ENCODE measurements around the gene TDP1.

TDP1 gene

DNA sequence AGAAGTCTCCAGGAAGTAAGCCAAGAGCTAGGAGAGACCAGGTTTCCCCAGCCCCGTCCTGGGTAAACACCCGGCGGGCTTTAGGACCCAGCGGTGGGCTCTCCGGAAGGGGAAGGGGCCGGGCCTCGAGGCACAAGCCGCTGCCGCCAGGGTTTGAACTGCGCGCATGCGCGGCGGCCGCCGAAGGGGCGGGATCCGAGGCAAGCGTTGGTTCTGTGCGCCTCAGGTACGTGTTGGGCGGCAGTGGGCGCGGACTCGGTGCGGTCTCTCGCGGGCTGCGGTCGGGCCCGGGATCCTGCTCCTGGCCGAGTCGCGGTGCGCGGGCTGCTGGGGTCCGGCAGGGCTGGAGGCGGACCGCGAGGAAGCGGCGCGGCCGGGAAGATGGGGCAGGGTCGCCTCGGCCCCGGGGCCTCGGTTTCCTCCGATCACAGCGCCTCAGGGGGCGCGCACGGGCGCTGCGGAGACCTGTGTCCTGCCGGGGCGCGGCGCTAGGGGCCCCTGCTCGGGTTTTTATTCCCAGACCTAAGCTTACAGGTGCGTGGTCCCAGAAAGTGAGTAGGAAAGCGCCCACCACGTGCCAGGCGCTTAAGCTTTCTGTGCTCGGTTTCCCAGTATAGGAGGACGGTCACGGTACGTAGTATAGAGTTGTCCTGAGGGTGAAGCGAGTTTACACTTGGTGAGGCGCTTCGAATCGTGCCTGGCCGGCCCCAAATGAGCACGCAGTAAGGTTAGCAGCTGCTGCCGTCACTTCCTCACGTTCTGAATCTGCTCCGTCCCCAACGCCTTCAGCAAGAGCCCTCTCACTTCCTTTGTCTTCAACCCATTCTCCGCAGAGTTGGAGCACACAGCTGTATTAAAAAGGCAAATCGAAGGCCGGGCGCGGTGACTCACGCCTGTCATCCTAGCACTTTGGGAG, at the start of gene TDP1:
TDP1 (plus strand) TSS at position 183 of the 916 bp plus-strand sequence. CDS start 7,188 bp downstream, outside the sequence.
- DNase-seq (ENCODE audit: extremely low spot score, insufficient read length, low read depth) (peak; percentile 90), FAIRE-seq (peak; percentile 91)

DNA sequence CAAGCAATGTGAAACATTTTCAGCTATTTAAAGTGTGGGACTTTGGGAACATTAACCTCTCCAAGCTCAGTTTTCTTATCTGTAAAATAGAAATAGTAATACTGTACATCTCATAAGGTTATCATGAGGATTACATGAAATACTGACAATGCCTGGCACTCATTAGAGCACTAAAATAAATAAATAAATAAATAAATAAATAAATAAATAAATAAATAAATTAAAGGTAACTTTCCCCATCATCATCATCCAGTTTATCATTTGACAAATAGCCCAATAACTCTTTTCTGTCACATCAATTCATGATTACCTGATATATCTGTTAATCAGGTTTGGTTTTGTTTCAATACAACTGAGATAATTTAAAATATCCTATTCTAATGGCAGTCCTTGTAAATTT, 49.7 kb upstream of the TDP1 start:
- FAIRE-seq (no peak), DNase-seq (ENCODE audit: extremely low spot score, insufficient read length, low read depth) (no peak)

DNA sequence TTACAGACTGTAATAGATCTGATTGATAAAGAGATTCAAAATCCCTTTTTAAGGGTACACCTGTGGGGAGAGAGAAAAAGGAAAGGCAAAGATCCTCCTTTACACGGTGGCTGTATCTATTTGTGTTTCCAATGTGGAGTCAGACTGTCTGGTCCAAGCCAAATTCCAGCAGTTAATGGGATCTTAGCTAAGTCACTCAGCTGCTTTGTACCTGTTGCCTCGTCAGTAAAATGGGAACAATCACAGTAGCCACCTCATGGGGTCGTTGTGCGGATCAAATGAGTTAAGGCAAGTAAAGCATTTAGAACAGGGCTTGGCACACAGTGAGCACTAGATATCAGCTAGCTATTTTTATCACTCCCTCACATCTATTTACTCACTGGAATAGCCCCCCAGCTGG, 48.1 kb upstream of the TDP1 start:
- FAIRE-seq (no peak), DNase-seq (ENCODE audit: extremely low spot score, insufficient read length, low read depth) (no peak)

DNA sequence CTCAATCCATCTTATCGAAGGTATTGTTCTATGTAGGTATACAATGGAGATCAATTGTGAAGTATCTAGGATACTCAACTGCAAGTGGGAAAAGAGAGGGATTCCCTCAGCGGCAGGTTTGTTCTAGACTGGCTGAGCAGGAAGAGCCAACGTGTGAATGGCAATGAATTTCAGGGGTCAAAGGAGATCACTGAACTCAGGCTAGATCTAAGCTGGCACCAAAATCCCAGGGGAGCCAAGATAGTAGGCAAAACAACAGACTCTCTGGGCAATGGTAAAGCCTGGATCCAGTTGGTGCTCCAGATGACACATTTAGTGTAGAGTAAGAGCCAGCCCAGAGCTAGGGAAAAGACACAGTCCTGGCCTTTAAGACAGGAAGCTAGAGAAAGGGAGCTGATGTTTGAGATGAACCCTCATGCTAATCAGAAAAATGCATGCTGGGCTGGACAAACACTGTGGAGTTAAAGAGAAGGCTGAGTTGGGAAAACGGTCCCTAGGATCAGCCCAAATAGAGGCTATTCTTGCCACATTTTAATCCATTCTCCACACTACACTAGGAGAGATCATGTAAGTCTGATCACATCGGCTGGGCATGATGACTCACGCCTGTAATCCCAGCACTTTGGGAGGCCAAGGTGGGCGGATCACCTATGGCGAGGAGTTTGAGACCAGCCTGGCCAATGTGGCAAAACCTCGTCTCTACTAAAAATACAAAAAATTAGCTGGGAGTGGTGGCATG, 46.8 kb upstream of the TDP1 start:
- no peak for FAIRE-seq
- no peak for DNase-seq (ENCODE audit: extremely low spot score, insufficient read length, low read depth)

DNA sequence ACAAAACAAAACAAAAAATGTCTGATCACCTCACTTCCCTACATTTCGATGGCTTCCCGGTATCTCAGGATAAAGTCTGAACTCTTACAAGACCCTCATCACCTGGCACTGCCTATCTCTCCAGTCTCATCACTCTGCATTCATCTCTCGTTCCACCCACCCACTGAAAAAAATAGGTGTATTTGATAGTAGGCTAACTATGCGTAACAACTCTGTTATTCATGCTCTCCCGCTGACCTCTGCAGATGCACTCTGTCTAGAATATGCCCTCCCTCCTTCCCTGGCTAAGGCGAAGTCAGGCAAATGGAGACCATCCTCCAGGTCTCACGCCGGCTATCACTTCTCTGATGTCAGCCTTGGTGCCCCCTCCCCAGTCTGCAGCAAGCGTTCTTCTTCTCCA, 46.1 kb upstream of the TDP1 start:
- DNase-seq (ENCODE audit: extremely low spot score, insufficient read length, low read depth) (no peak), FAIRE-seq (no peak)

DNA sequence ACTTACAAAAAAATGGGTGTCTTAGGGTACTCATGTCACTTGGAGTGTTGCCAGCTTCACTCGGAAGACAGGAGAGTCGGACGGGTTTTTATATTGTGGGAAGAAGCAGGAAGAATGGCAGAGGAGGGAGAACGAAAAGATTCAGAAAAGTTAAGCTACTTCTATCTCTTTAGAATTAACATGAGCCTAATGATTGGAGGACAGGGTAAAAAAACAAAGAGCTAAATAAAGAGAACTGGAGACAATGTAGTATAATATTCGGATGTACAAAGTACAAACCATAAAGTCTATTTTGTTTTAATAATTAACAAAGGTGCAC, 45.1 kb upstream of the TDP1 start:
- DNase-seq (ENCODE audit: extremely low spot score, insufficient read length, low read depth) (no peak), FAIRE-seq (no peak)

DNA sequence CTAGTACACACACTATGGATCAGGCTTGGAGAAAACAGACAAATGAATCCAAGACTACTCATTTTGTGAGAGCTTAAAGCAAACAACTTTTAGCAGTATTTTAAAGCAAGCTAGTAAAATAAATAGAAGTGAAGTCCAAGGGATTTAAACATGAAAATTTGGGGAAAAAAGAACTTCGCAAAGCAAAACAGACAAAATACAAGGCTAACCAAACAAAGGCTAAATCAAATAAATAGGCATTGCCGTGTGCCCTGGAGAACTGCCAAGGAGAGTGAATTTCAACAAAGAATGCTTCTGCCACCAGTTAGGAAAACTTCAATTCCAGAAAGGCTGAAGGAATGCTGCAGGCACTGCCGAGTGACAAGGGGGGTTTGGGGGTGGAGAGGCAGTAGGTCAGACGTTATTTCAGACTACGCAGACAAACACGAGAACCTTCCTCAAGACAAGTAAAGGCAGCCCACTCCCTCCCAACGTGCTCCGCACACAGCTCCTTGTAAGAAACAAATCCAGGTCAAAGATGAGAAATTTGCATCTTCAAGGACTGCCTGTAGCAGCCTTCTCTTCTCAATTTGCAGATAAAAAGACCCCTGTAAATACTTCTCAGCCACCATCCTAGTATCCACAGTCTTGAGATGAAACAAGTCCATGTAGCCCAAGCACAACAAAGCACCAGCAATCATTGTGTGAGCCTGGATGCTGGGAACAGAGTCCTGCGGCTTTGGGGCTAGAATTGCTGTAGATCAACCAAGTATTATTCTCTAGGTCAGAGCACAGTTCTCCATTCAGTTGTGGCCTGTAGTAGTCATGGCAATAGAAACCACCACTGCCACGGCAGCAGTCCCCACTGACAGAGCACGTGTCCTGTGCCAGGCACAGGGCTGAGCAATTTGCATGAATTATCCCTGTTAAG, 44.5 kb upstream of the TDP1 start:
- DNase-seq (ENCODE audit: extremely low spot score, insufficient read length, low read depth) (no peak), FAIRE-seq (no peak)

DNA sequence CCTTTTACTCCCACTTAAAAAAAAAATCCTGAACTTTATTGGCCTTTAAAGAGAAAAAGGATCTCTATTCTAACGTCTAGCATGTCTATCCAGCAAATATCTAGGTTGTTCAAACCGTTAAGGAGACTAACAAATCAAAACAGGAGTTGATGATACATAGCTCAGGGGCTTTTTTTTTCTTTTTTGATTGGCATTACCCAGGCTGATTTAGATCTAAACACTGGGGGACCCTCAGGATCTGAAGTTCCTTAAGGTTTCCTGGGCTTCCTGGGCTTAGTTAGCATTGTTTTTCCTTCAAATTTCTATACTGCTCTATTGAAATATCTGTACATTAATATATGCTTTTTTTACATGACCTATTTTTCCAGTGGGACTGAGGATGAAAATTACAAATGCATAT, 43.5 kb upstream of the TDP1 start:
- no peak for FAIRE-seq
- no peak for DNase-seq (ENCODE audit: extremely low spot score, insufficient read length, low read depth)

DNA sequence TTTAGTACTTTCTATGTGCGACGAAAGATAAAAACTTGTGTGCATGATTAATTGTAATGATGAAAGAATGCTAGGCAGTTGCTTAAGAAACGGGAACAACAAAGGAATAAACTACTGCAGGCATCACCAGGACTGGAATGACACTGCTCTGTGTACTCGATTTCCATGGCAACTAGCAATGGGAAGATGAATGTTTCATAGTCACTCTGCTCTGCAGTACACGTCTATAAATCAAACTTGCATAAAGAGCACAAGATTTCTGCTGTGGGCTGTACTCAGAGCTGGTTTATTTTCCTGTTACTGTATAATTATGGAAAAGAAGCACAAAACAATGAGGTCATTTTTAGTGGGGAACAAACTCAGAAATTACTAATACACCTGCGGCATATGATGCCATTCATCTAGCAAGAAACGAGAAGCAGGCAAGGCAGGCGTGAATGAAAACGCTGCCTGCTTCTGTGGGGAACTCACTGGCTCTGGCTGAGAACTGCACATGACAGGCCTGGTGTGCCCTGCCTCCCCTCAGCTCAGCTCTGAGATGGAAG, 43.0 kb upstream of the TDP1 start:
- no peak for FAIRE-seq
- DNase-seq (ENCODE audit: extremely low spot score, insufficient read length, low read depth): no peak

DNA sequence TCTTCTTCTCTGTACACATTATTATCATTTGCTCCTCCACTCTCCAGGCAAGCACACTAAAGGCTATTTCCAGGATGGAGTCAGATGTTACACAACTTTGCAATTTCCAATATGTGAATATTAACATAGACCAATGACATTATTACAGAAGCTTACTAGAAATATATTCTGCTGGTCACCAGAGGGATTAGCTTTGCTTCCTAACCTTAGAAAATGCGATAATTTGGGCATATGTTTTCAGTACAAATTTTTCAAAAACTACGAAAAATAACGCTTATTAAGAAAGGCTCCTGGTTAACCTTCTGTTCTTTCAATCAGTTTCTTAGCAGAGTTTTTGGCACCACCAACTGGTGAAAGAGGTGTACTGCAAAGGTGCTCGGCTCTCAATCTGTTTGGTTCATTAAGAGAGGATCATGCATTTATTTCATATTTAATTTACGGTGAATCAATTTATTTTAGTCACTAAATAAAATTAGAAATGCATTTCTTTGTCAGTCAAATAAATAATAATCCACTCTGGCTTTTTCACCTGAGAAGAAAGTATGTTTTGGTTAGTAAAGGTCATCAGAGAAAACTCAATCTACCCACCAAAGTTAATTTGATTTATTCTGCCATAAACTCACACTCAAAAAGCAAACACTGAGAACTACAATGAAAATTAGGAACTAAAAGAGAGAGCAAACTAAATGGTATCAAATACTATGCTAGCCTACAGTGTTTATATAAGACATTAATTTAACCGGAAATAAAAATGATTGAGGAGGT, 40.4 kb upstream of the TDP1 start:
- DNase-seq (ENCODE audit: extremely low spot score, insufficient read length, low read depth) (peak; percentile 29), FAIRE-seq (peak; percentile 85)

DNA sequence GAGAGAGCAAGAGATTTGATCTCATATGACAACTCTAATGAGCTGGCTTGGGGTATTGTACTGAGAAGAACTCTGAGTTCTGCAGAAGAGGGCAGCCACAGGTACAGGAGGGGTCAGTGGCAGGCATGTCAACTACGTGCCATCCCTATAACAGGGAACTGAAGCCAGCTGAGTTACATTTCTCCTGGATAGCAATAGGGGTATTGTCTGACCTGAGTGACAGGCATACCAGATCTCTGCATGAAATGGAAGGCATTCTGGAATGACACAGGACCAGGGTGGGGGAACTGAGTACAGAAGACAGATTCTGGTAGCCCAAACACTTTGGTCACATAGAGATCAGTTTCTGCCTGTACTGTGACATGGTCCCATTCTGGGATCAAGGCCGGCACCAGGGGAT, 37.0 kb upstream of the TDP1 start:
- no peak for DNase-seq (ENCODE audit: extremely low spot score, insufficient read length, low read depth)
- no peak for FAIRE-seq

DNA sequence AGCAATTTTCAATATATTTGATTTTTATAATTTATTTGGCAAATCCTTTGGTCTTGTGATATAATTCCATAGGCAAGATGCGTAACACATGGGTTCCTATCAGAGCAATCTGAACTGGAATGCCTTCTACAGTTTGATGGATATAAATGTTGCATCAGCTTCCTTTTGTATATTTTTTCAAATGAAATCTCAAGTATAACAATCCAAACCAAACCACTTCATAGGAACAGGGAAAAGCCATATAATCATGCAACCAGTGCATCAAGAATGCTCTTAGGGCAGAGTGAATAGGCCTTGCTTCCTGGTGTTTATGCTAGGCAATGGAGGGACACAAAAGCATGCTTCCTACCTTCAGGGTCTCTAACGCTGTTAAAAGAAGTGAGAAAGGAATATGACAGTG, 35.7 kb upstream of the TDP1 start:
- no peak for FAIRE-seq
- DNase-seq (ENCODE audit: extremely low spot score, insufficient read length, low read depth): no peak

DNA sequence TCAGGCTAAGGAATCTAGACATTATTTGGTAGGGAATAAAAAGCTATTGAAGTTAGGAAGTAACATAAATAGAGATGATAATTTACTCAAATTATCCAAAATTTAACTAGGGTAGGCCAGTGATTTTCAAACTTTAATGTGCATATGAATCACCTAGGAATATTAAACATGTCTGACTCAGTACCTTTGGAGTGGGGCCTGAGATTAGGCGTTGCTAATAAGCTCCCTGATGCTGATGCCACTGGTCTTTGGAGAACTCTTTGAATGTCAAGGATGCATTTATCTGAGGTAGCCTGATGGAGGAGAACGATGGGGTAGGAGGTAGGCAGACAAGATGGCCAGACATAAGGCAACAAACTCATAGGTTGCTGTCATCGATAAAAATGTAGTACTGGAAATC, 34.4 kb upstream of the TDP1 start:
- FAIRE-seq (no peak), DNase-seq (ENCODE audit: extremely low spot score, insufficient read length, low read depth) (no peak)

DNA sequence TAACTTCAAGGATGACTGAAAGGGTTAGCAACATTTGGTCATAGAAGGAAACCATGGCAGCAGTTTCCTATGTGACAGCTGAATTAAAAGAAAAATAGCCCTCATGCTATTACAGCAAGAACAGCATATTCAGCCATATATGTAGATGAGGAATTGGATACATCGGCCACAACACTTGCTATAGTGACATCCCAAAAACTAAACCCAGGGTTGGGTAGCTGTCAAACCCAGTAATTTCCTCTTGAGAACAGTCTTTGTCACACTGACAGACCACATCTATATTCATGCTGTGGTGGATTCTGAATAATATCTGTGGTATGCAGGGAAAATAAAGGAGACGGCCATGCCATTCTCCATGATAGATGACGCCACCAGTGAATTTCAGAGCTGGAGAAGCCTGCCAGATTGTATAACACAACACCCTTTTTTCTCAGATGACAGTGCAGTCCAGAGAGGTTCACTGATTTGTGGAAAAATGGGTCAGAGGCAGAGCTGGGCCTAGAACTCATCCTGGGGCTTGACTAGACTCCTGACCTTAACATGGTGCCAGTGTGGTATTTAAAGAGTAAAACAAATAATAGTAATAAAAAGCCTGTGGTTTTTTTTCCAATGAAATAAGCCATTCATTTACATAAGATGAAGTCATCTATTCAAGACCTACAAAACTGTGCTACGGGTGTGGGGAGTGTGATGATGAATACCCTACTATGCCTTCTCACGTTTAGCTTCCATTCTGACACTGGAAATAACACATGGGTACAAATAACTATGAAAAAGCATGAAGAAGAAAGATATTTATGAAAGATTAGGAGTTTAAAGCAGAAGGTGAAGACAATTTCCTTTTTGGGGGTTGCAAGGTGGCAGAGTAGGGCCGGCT, 33.5 kb upstream of the TDP1 start:
- DNase-seq (ENCODE audit: extremely low spot score, insufficient read length, low read depth) (no peak), FAIRE-seq (no peak)

DNA sequence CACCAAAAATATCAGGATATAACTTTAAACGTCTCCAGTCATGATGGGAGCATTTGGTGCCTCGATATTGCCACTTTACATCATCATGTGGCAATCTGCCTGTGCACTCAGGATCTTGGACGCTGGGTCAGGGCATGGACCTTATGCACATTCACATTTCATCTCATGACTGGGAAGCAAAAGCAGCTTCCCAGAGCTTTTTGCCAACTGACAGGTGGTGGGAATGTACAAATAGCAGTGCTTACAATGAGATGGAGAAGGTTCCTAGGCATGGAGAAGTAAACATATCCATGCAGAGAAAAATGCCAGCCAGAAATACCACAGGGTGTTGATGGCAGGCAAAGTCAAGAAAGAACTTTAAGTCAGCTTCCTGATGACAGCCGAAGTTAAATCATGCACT, 31.5 kb upstream of the TDP1 start:
- FAIRE-seq (no peak), DNase-seq (ENCODE audit: extremely low spot score, insufficient read length, low read depth) (no peak)

DNA sequence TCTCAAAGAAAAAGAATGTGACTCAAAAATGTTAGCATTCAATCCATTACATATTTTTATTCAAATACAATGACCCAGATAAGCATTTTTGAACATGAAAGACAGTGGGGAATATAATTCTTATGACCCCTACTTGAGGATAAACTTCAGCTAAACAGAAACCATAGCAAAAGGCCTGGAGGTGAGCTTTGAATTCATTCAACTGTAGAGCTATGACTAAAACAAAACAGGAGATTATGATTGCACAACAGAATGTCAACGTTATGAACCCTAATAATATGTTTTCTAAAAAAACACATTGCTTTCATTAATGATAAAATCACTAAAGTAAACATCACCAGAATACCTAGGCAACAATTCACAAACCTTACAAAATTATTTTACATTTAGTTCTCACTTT, 29.0 kb upstream of the TDP1 start:
- FAIRE-seq (no peak), DNase-seq (ENCODE audit: extremely low spot score, insufficient read length, low read depth) (no peak)

DNA sequence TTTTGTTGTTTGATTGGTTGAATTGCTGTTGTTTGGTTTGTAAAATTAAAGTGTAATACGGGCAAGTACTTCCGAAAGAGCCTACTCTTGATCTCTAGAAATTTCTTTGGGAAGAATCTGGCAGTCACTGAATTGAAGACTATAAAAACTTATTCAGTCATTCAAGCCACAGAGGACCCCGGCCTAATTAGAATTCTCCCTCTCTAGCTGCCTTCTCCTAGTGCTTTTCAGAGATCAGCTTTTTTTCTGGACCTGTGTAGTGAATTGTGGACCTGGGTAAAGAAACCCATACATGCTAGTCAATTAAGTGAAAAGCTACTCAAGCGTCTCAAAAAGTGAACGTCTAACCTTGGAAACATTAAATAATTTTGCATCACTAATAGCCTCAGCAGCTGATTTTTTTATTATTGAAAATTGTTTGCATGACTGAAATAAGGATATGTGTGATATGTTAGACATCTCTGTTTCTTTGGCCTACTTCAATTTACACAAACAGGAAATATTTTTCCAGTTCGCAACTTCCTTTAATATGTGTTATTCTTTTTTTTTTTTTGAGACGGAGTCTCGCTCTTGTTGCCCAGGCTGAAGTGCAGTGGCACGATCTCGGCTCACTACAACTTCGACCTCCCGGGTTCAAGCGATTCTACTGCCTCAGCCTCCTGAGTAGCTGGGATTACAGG, 28.4 kb upstream of the TDP1 start:
- no peak for FAIRE-seq
- no peak for DNase-seq (ENCODE audit: extremely low spot score, insufficient read length, low read depth)

DNA sequence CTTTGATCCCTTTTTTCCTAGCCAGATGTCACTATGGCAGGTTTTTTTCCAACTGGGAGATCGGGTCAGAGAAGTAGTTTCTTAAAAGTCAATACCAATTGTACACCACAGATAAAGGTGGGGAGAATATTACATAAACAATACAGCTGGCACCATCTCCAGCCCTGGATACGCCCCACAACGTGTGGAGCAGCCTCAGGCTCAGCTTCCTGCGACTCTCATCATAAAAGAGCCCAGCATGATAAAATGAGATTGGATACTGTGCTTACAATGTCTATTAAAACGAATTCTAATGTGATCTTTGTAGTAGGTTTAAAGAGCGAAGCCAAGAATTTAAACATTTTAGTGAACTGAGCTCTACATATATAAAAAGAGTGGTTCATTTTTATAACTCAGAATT, 22.7 kb upstream of the TDP1 start:
- no peak for FAIRE-seq

More for the DNA sequence above, 22.7 kb upstream of the TDP1 start:
- no peak for DNase-seq (ENCODE audit: extremely low spot score, insufficient read length, low read depth)
